Measurements from ENCODE around the gene AADACL2. TPM values are rescaled to one million over a fixed set of nuclear protein-coding genes. Genes with fewer than 3 reads are reported as not detected.

The AADACL2 gene
- total and polyA plus RNA-seq, 7 experiments from 2014 or later, result not detected

- Histone ChIP-seq H3K4me1 (ENCODE audit: control insufficient read depth in 2 of 2, insufficient read depth in 2 of 2, low read length in 2 of 2) (no peaks in the 10 kb centered on the region), H3K9me3 (ENCODE audit: control insufficient read depth in 2 of 3, low read length in 3 of 3) (no peaks in the 10 kb centered on the region), H3K27me3 (ENCODE audit: control insufficient read depth in 2 of 2, insufficient read depth in 2 of 2, low read length in 2 of 2) (no peaks in the 10 kb centered on the region), H3K27ac (ENCODE audit: low read depth, low read length) (no peak overlapping the region), H3K36me3 (ENCODE audit: control insufficient read depth in 2 of 3, insufficient read depth in 3 of 3, low read length in 3 of 3) (no peaks in the 10 kb centered on the region), H3K4me3 (ENCODE audit: low read length) (no peak overlapping the region)
- CTCF ChIA-PET, result no interaction called here
- H3K27me3 Mint-ChIP-seq, result peaks cover 0 to 20% (median 12%) of the 10 kb centered on the region in 5 donors
- DNase-seq (no peak), ATAC-seq (no peak)
- H3K4me3 Mint-ChIP-seq, result no peak overlapping the region
- H3K36me3 Mint-ChIP-seq, result no peaks in the 10 kb centered on the region
- no peak overlapping the region for H3K27ac Mint-ChIP-seq
- H3K4me1 Mint-ChIP-seq, result peaks cover 0 to 2% (median 0%) of the 10 kb centered on the region in 7 donors
- no peaks in the 10 kb centered on the region for H3K9me3 Mint-ChIP-seq
- intact Hi-C loops (cut with micrococcal nuclease), result no loop called here
- POLR2A ChIA-PET, result no interaction called here
Measured at GRCh38 chr3:151772825-151773480, 39.2 kb downstream of the AADACL2 start.

GRCh38 chr3:151774235-151774634 is 40.5 kb downstream of the AADACL2 start:
- Histone ChIP-seq H3K4me3 (ENCODE audit: low read length) (no peak overlapping the region), H3K4me1 (ENCODE audit: control insufficient read depth in 2 of 2, insufficient read depth in 2 of 2, low read length in 2 of 2) (no peaks in the 10 kb centered on the region), H3K27me3 (ENCODE audit: control insufficient read depth in 2 of 2, insufficient read depth in 2 of 2, low read length in 2 of 2) (no peaks in the 10 kb centered on the region), H3K9me3 (ENCODE audit: control insufficient read depth in 2 of 3, low read length in 3 of 3) (no peaks in the 10 kb centered on the region), H3K27ac (ENCODE audit: low read depth, low read length) (no peak overlapping the region), H3K36me3 (ENCODE audit: control insufficient read depth in 2 of 3, insufficient read depth in 3 of 3, low read length in 3 of 3) (no peaks in the 10 kb centered on the region)
- CTCF ChIA-PET, result no interaction called here
- H3K36me3 Mint-ChIP-seq, result no peaks in the 10 kb centered on the region
- H3K9me3 Mint-ChIP-seq, result no peaks in the 10 kb centered on the region
- no peak overlapping the region for H3K27ac Mint-ChIP-seq
- ATAC-seq, result no peak
- POLR2A ChIA-PET, result no interaction called here
- H3K4me3 Mint-ChIP-seq, result no peak overlapping the region
- peaks cover 0 to 2% (median 0%) of the 10 kb centered on the region in 7 donors for H3K4me1 Mint-ChIP-seq
- H3K27me3 Mint-ChIP-seq, result peaks cover 3 to 19% (median 11%) of the 10 kb centered on the region in 5 donors
- intact Hi-C loops (cut with micrococcal nuclease), result no loop called here
- no peak for DNase-seq

- no peaks in the 10 kb centered on the region for H3K36me3 Mint-ChIP-seq
- Histone ChIP-seq H3K4me1 (ENCODE audit: control insufficient read depth in 2 of 2, insufficient read depth in 2 of 2, low read length in 2 of 2) (no peaks in the 10 kb centered on the region), H3K4me3 (ENCODE audit: low read length) (no peak overlapping the region), H3K27me3 (ENCODE audit: control insufficient read depth in 2 of 2, insufficient read depth in 2 of 2, low read length in 2 of 2) (no peaks in the 10 kb centered on the region), H3K27ac (ENCODE audit: low read depth, low read length) (no peak overlapping the region), H3K9me3 (ENCODE audit: control insufficient read depth in 2 of 3, low read length in 3 of 3) (no peaks in the 10 kb centered on the region), H3K36me3 (ENCODE audit: control insufficient read depth in 2 of 3, insufficient read depth in 3 of 3, low read length in 3 of 3) (no peaks in the 10 kb centered on the region)
- H3K27me3 Mint-ChIP-seq, result peaks cover 7 to 19% (median 11%) of the 10 kb centered on the region in 5 donors
- ChIA-PET POLR2A (no interaction called here), CTCF (no interaction called here)
- no peak for ATAC-seq
- H3K4me3 Mint-ChIP-seq, result no peak overlapping the region
- intact Hi-C loops (cut with micrococcal nuclease), result no loop called here
- H3K9me3 Mint-ChIP-seq, result no peaks in the 10 kb centered on the region
- H3K27ac Mint-ChIP-seq, result no peak overlapping the region
- no peak for DNase-seq
- peaks cover 0 to 2% (median 0%) of the 10 kb centered on the region in 7 donors for H3K4me1 Mint-ChIP-seq
Measured at GRCh38 chr3:151774910-151775309, 41.2 kb downstream of the AADACL2 start.

- H3K36me3 ChIP-seq (ENCODE audit: control insufficient read depth in 2 of 3, insufficient read depth in 3 of 3, low read length in 3 of 3), result no peaks in the 10 kb centered on the region
- Mint-ChIP-seq H3K9me3 (no peaks in the 10 kb centered on the region), H3K4me1 (peaks cover 0 to 2% (median 0%) of the 10 kb centered on the region in 7 donors), H3K27ac (no peak overlapping the region), H3K27me3 (peaks cover 9 to 19% (median 12%) of the 10 kb centered on the region in 5 donors), H3K36me3 (no peaks in the 10 kb centered on the region), H3K4me3 (no peak overlapping the region)
- ATAC-seq (no peak), DNase-seq (no peak)
- no peaks in the 10 kb centered on the region for H3K4me1 ChIP-seq (ENCODE audit: control insufficient read depth in 2 of 2, insufficient read depth in 2 of 2, low read length in 2 of 2)
- H3K27ac ChIP-seq (ENCODE audit: low read depth, low read length), result no peak overlapping the region
- intact Hi-C loops (cut with micrococcal nuclease), result no loop called here
- ChIA-PET POLR2A (no interaction called here), CTCF (no interaction called here)
- H3K27me3 ChIP-seq (ENCODE audit: control insufficient read depth in 2 of 2, insufficient read depth in 2 of 2, low read length in 2 of 2), result no peaks in the 10 kb centered on the region
- no peaks in the 10 kb centered on the region for H3K9me3 ChIP-seq (ENCODE audit: control insufficient read depth in 2 of 3, low read length in 3 of 3)
- H3K4me3 ChIP-seq (ENCODE audit: low read length), result no peak overlapping the region
Measured at GRCh38 chr3:151775314-151776258, 41.9 kb downstream of the AADACL2 start.

GRCh38 chr3:151776259-151776740 is 42.6 kb downstream of the AADACL2 start:
- ATAC-seq, result no peak
- H3K27me3 Mint-ChIP-seq, result peaks cover 9 to 19% (median 12%) of the 10 kb centered on the region in 5 donors
- no peaks in the 10 kb centered on the region for H3K36me3 Mint-ChIP-seq

GRCh38 chr3:151777880-151778279 is 44.2 kb downstream of the AADACL2 start:
- Histone ChIP-seq H3K36me3 (ENCODE audit: control insufficient read depth in 2 of 3, insufficient read depth in 3 of 3, low read length in 3 of 3) (no peaks in the 10 kb centered on the region), H3K27me3 (ENCODE audit: control insufficient read depth in 2 of 2, insufficient read depth in 2 of 2, low read length in 2 of 2) (no peaks in the 10 kb centered on the region), H3K27ac (ENCODE audit: low read depth, low read length) (no peak overlapping the region), H3K9me3 (ENCODE audit: control insufficient read depth in 2 of 3, low read length in 3 of 3) (no peaks in the 10 kb centered on the region), H3K4me1 (ENCODE audit: control insufficient read depth in 2 of 2, insufficient read depth in 2 of 2, low read length in 2 of 2) (no peaks in the 10 kb centered on the region), H3K4me3 (ENCODE audit: low read length) (no peak overlapping the region)
- Mint-ChIP-seq H3K27ac (no peak overlapping the region), H3K4me3 (no peak overlapping the region), H3K27me3 (peaks cover 9 to 14% (median 11%) of the 10 kb centered on the region in 5 donors), H3K36me3 (no peaks in the 10 kb centered on the region), H3K4me1 (peaks cover 0 to 2% (median 0%) of the 10 kb centered on the region in 7 donors), H3K9me3 (no peaks in the 10 kb centered on the region)
- CTCF ChIA-PET, result no interaction called here
- intact Hi-C loops (cut with micrococcal nuclease), result no loop called here
- POLR2A ChIA-PET, result no interaction called here
- DNase-seq, result no peak
- no peak for ATAC-seq

More at GRCh38 chr3:151776259-151776740, 42.6 kb downstream of the AADACL2 start:
- ChIA-PET POLR2A (no interaction called here), CTCF (no interaction called here)
- Mint-ChIP-seq H3K9me3 (no peaks in the 10 kb centered on the region), H3K4me3 (no peak overlapping the region), H3K4me1 (peaks cover 0 to 2% (median 0%) of the 10 kb centered on the region in 7 donors), H3K27ac (no peak overlapping the region)
- intact Hi-C loops (cut with micrococcal nuclease), result no loop called here
- H3K36me3 ChIP-seq (ENCODE audit: control insufficient read depth in 2 of 3, insufficient read depth in 3 of 3, low read length in 3 of 3), result no peaks in the 10 kb centered on the region
- no peak for DNase-seq
- H3K9me3 ChIP-seq (ENCODE audit: control insufficient read depth in 2 of 3, low read length in 3 of 3), result no peaks in the 10 kb centered on the region
- no peak overlapping the region for H3K27ac ChIP-seq (ENCODE audit: low read depth, low read length)
- H3K4me1 ChIP-seq (ENCODE audit: control insufficient read depth in 2 of 2, insufficient read depth in 2 of 2, low read length in 2 of 2), result no peaks in the 10 kb centered on the region
- no peak overlapping the region for H3K4me3 ChIP-seq (ENCODE audit: low read length)
- no peaks in the 10 kb centered on the region for H3K27me3 ChIP-seq (ENCODE audit: control insufficient read depth in 2 of 2, insufficient read depth in 2 of 2, low read length in 2 of 2)
